Heart left ventricle (tissue), 13 donors: ENCODE data around the gene LRBA.

Source experiments
- CTCF ChIP-seq, 12 donors: fragments of 200-600 bp; sonication (generic) in 4 of 12; IDR thresholded peaks; one replicate each; pipeline versions ENCODE4 v1.5.0 to v1.8.0; 2018 to 2022; ENCODE audit warnings: antibody characterized with exemption in 12 of 12, mild to moderate bottlenecking in 5 of 12
- POLR2A ChIP-seq, 2 donors: fragments of 450-650 bp; IDR thresholded peaks; one replicate each; pipeline ENCODE4 v1.6.1; 2017; ENCODE audit warnings: antibody characterized with exemption in 2 of 2, mild to moderate bottlenecking in 2 of 2, moderate library complexity in 2 of 2
- donor health status: ischemic (EF 13 %, LVEDD 7.1; RV severe dilation, severe dysfunction).
- donor health status: DM: no; HTN: yes; CAD: no.
- donor health status: DM: no; HTN: no; CAD: no.
- donor health status: ischemic (EF 25% LVEDD 6.9; RV normal size, moderate dysfunction).
- donor health status: ischemic (EF 25% LVEDD 5.7; RV mildly dilated, moderate dysfunction).
- donor health status: ischemic (EF 35%, LVEDD 5.7; RV mildly dilated, moderate dysfunction).
- donor health status: nonischemic (EF 11% LVEDD 7.7; RV severe dilation, severe dysfunction).
- donor health status: DM: yes; HTN: yes; CAD: no.
- donor health status: PGD.
- donor health status: ischemic (EF 29% LVEDD 5.4; RV normal size, mild dysfunction).
- donor health status: nonischemic (EF 23%, LVEDD 6.1; RV moderate dilation, normal function).

GRCh38 chr4:150402871-150403272 lies 612.2 kb downstream of the LRBA start:
- TF ChIP-seq CTCF (IDR thresholded peaks at IDR 0.05) (no peak), POLR2A (IDR thresholded peaks at IDR 0.05) (no peak)
